Neural crest cell (in vitro differentiated cells): ENCODE results near the gene MACROD1. TPM values are rescaled to one million over a fixed set of nuclear protein-coding genes. Genes with fewer than 3 reads are reported as not detected.
"Not testable (repeated sequence)": the region's sequence is repeated elsewhere in the genome, so short reads cannot be mapped to it uniquely, and the experiment has no call there.

Experiments
- DNase-seq: peaks from one replicate; pipeline ENCODE4 v3.0.0; 2021; ENCODE audit warnings: low read depth, mixed read lengths, low spot score
- H3K27ac Mint-ChIP-seq: one replicate; pipeline ENCODE4 v1.8.0; 2021; ENCODE audit warnings: mild to moderate bottlenecking, mixed read lengths; ENCODE audit not compliant: unreplicated experiment
- H3K27me3 Mint-ChIP-seq: 2 replicates; pipeline ENCODE4 v1.8.0; 2021; ENCODE audit warnings: low read depth, mild to moderate bottlenecking, mixed read lengths
- H3K36me3 Mint-ChIP-seq: 2 replicates; pipeline ENCODE4 v1.8.0; 2021; ENCODE audit warnings: low read depth, mild to moderate bottlenecking, mixed read lengths
- H3K4me1 Mint-ChIP-seq: 2 replicates; pipeline ENCODE4 v1.8.0; 2021; ENCODE audit warnings: mixed read lengths
- H3K4me3 Mint-ChIP-seq: one replicate; pipeline ENCODE4 v1.8.0; 2021; ENCODE audit warnings: mild to moderate bottlenecking, mixed read lengths
- H3K9me3 Mint-ChIP-seq: 2 replicates; pipeline ENCODE4 v1.8.0; 2021; ENCODE audit warnings: mixed read lengths
- total RNA-seq: library from RNA; stranded (reverse); gene quantifications from 2 replicates; pipeline ENCODE4 v1.2.1, GENCODE V29; 2021
- TF ChIP-seq, protein P1 (sequence below): fragments of 200-600 bp; sonication (generic); conservative IDR thresholded peaks from 2 replicates; pipeline ENCODE4 v1.5.0; 2021; ENCODE audit warnings: antibody characterized with exemption, mild to moderate bottlenecking

Gene MACROD1
- total RNA-seq, 1 donor from 2014 or later, result 26.1 TPM

DNA sequence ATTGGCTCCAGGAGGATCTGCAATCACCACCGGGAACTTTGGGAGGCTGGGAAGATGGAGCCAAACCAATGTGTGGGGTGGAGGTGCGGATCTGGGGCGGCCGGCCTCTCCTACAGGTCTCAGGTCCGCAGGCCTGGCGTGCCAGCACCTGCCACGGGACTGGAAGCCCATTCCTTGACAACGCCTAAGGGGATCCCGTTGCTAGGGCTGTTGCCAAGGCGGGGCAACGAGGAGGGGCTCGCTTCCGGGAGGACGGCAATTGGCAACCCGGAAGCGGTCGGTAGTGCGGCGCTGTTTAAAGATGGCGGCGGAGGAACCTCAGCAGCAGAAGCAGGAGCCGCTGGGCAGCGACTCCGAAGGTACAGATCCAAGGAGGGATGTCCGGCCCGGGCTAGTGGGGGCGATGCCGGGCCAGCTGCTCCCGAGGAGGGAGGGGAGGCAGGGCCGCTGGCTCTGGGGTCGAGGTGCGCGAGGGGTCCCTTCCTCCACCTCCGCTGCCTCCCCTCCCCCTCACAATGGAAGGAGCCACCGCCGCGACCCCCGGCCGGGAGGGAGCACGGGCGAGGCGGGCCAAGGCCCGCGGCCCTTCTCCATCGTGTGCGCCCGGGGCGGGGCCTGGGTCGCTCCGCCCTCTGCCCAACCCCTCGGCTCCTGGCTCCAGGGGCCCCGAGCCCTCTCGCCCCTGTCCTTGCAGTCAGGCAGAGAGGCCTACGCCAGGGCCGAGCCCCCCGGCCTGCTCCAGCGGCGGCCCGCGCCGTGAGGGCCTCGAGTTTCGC, 179.6 kb downstream of the MACROD1 start, which contains the start of gene OTUB1:
OTUB1 (plus strand) TSS at position 283 of the 776 bp plus-strand sequence; CDS start at position 302, 19 bp downstream.
- peaks cover 12% of the 10 kb centered on the region for H3K36me3 Mint-ChIP-seq
- DNase-seq, result peak; percentile 86
- H3K9me3 Mint-ChIP-seq, result no peaks in the 10 kb centered on the region
- H3K4me1 Mint-ChIP-seq, result peaks cover 25% of the 10 kb centered on the region
- H3K4me3 Mint-ChIP-seq, result peak within 1 kb of the TSS; percentile 99
- peak within 1 kb of the TSS; percentile 99 for H3K27ac Mint-ChIP-seq
- H3K27me3 Mint-ChIP-seq, result peaks cover 4% of the 10 kb centered on the region
- TF ChIP-seq, protein P1, sequence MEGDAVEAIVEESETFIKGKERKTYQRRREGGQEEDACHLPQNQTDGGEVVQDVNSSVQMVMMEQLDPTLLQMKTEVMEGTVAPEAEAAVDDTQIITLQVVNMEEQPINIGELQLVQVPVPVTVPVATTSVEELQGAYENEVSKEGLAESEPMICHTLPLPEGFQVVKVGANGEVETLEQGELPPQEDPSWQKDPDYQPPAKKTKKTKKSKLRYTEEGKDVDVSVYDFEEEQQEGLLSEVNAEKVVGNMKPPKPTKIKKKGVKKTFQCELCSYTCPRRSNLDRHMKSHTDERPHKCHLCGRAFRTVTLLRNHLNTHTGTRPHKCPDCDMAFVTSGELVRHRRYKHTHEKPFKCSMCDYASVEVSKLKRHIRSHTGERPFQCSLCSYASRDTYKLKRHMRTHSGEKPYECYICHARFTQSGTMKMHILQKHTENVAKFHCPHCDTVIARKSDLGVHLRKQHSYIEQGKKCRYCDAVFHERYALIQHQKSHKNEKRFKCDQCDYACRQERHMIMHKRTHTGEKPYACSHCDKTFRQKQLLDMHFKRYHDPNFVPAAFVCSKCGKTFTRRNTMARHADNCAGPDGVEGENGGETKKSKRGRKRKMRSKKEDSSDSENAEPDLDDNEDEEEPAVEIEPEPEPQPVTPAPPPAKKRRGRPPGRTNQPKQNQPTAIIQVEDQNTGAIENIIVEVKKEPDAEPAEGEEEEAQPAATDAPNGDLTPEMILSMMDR, result no peak

DNA sequence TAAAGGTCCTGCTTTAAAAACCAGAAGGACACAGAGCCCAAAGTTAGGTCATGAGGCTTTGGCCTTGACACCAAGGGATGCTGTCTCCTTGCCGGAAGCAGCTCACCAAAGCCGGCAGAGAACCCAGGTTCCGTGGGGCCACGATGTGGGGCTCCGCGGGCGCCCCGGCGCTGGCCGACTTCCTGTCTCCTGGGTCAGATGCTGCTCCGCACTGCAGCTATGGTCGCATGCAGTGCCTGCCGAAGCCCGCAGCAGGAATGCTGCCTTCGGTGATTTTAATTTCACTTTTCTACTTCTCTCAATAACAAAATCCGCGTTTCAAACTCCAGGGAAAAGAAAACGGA, 180.1 kb downstream of the MACROD1 start:
- Mint-ChIP-seq H3K9me3 (no peaks in the 10 kb centered on the region), H3K4me3 (peak overlapping the region; percentile 99), H3K4me1 (peaks cover 25% of the 10 kb centered on the region), H3K36me3 (peaks cover 9% of the 10 kb centered on the region), H3K27me3 (peaks cover 4% of the 10 kb centered on the region), H3K27ac (peak overlapping the region; percentile 99)
- DNase-seq, result no peak
- TF ChIP-seq, protein P1, result no peak

DNA sequence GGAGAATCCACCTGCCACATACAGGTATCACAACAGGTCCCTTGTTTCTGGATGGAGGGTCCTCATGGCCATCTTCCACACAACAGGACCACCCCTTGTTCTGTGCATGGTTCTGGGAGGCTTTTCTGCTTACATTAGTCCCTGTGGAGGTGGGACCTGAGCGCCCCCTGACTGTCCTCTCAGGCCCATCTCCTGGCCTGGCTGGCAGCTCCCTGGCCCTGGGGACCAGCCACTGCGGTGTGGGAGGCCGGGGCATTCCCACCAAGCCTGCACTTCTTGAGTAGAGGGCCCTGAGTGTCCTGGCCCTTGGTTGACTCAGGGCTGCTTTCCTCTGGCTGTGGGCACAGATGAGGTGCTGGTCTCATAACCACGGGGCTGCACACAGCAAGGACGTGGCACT, 186.5 kb downstream of the MACROD1 start:
- no peak for DNase-seq
- peaks cover 25% of the 10 kb centered on the region for H3K4me1 Mint-ChIP-seq
- no peaks in the 10 kb centered on the region for H3K27me3 Mint-ChIP-seq
- no peak overlapping the region for H3K27ac Mint-ChIP-seq
- H3K9me3 Mint-ChIP-seq, result no peaks in the 10 kb centered on the region
- H3K4me3 Mint-ChIP-seq, result peak overlapping the region; percentile 75
- TF ChIP-seq, protein P1, result no peak
- peaks cover 4% of the 10 kb centered on the region for H3K36me3 Mint-ChIP-seq

DNA sequence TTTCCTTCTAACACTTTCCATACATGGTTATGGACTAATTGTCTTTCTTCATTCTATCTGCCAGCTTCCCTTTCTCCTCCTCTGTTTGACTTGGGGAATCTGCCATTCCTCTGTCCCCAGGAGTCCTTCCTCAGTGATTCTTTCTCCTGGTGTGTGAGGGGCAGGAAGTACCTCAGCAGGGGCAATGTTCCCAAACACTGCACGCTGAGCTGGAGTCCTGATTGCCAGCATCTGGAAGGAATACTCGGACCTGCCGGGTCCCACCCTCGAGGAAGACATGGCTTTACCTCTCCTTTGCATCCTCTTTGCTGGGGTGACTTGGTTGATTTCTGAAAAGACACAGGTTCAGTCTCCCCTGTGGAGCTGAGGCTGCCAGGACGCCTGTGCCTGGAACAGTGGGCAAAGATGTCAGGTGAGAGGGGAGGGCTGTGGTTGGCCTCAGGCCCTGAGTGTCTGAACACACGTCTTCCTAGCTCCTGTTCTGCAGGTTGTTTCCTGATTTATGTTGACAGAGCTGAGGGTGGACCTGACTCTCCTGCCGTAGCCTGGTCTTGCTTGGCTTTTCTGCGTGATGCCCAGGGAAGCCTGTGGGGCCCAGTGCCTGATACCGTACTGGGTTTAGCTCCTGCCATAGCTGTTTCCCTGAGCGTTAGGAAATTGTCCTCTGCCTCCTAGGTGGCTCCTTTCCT, 187.2 kb downstream of the MACROD1 start:
- Mint-ChIP-seq H3K27me3 (no peaks in the 10 kb centered on the region), H3K4me3 (peak overlapping the region; percentile 75), H3K27ac (peak overlapping the region; percentile 58), H3K4me1 (peaks cover 30% of the 10 kb centered on the region), H3K36me3 (peaks cover 5% of the 10 kb centered on the region), H3K9me3 (no peaks in the 10 kb centered on the region)
- TF ChIP-seq, protein P1, result no peak
- DNase-seq, result no peak

GRCh38 chr11:63974259-63975143, 191.4 kb downstream of the MACROD1 start, which contains the start of gene COX8A:
Gene COX8A, plus strand, starts transcription at chr11:63974620. Its CDS starts 61 bp downstream, at chr11:63974681.
- peaks cover 3% of the 10 kb centered on the region for H3K9me3 Mint-ChIP-seq
- H3K27me3 Mint-ChIP-seq, result no peaks in the 10 kb centered on the region
- peaks cover 37% of the 10 kb centered on the region for H3K4me1 Mint-ChIP-seq
- H3K4me3 Mint-ChIP-seq, result peak within 1 kb of the TSS; percentile 100
- TF ChIP-seq, protein P1, result no peak
- peak within 1 kb of the TSS; percentile 100 for H3K27ac Mint-ChIP-seq
- peak; percentile 87 for DNase-seq
- peaks cover 5% of the 10 kb centered on the region for H3K36me3 Mint-ChIP-seq

- DNase-seq, H3K27ac Mint-ChIP-seq, H3K27me3 Mint-ChIP-seq, H3K36me3 Mint-ChIP-seq, H3K9me3 Mint-ChIP-seq: not testable (repeated sequence)
- H3K4me3 Mint-ChIP-seq, result peak overlapping the region; percentile 100
- H3K4me1 Mint-ChIP-seq, result peaks cover 41% of the 10 kb centered on the region
Observed at GRCh38 chr11:63973912-63974258, 192.0 kb downstream of the MACROD1 start.
